RWPE1 (cell line): ENCODE data around the gene PRPF6.

ENCODE experiments used
- CTCF ChIA-PET: fragments of 350-600 bp; sonication (Branson Sonifier 250); formaldehyde crosslinking; extraction: SDS; loops from one replicate; lab custom pipeline; 2021; lab: Yijun Ruan, JAX
- POLR2A ChIA-PET: fragments of 400-600 bp; formaldehyde crosslinking; extraction: SDS; loops from one replicate; lab custom pipeline; 2020; ENCODE audit warnings: antibody characterized with exemption; ENCODE audit not compliant: low non-redundant PET; lab: Yijun Ruan, JAX
- DNase-seq: peaks from one replicate; pipeline ENCODE4 v3.0.0; 2012; ENCODE audit warnings: low spot score
- H3K27ac ChIP-seq: fragments of 450-650 bp; 2 replicates; pipeline ENCODE4 v1.5.1; 2017
- CTCF ChIP-seq: fragments of 450-650 bp; conservative IDR thresholded peaks from 2 replicates; pipeline ENCODE4 v1.5.1; 2017; ENCODE audit warnings: low read depth, mild to moderate bottlenecking

PRPF6 gene

GRCh38 chr20:63955827-63956663, 24.9 kb upstream of the PRPF6 start, which contains the start of gene UCKL1:
TSS of gene UCKL1 (minus strand) at chr20:63956416. CDS start at chr20:63956372, 44 bp downstream.
- ChIA-PET CTCF (interaction anchor here (0.7 to 3.7 kb wide), 2 partner anchors 17 to 267 kb away, joined by 3 to 18 read pairs; no protein-coding TSS in a partner anchor), POLR2A (interaction anchor here (0.6 to 1.2 kb wide), 5 partner anchors 12 to 248 kb away, joined by 3 to 4 read pairs (median 3); partner anchors contain the start of genes ARFRP1, PRPF6 and ZGPAT)
- DNase-seq: peak; percentile 91
- peak; percentile 51 for TF ChIP-seq CTCF
- H3K27ac ChIP-seq: peak within 1 kb of the TSS; percentile 99

- no peak for TF ChIP-seq CTCF
- H3K27ac ChIP-seq: peak overlapping the region; percentile 99
- POLR2A ChIA-PET: interaction anchor here (0.6 to 1.2 kb wide), 5 partner anchors 12 to 249 kb away, joined by 3 to 4 read pairs (median 3); partner anchors contain the start of genes ARFRP1, PRPF6 and ZGPAT
- no peak for DNase-seq
- CTCF ChIA-PET: interaction anchor here (0.7 to 3.7 kb wide), 3 partner anchors 15 to 268 kb away, joined by 3 to 18 read pairs (median 4); no protein-coding TSS in a partner anchor
These were observed 24.3 kb upstream of the PRPF6 start for GRCh38 chr20:63956664-63957003.

- ChIA-PET POLR2A (interaction anchor here (1.2 kb wide), 1 partner anchor 11 kb away, joined by 3 read pairs; no protein-coding TSS in a partner anchor), CTCF (interaction anchor here (1.0 to 3.7 kb wide), 2 partner anchors 15 to 16 kb away, joined by 4 to 18 read pairs; no protein-coding TSS in a partner anchor)
- DNase-seq: peak; percentile 91
- TF ChIP-seq CTCF: no peak
- peak overlapping the region; percentile 99 for H3K27ac ChIP-seq
These were observed 23.8 kb upstream of the PRPF6 start for GRCh38 chr20:63957004-63957689.

- H3K27ac ChIP-seq: peak overlapping the region; percentile 99
- POLR2A ChIA-PET: no interaction called here
- CTCF ChIA-PET: interaction anchor here (1.0 to 3.7 kb wide), 2 partner anchors 14 to 16 kb away, joined by 4 to 18 read pairs; no protein-coding TSS in a partner anchor
- peak; percentile 90 for DNase-seq
- TF ChIP-seq CTCF: no peak
These were observed 23.1 kb upstream of the PRPF6 start for GRCh38 chr20:63957690-63958441.

GRCh38 chr20:63958471-63958870, 22.5 kb upstream of the PRPF6 start:
- TF ChIP-seq CTCF: no peak
- POLR2A ChIA-PET: no interaction called here
- DNase-seq: no peak
- H3K27ac ChIP-seq: peak overlapping the region; percentile 99
- CTCF ChIA-PET: interaction anchor here (0.7 to 1.2 kb wide), 3 partner anchors 19 to 1151 kb away, joined by 4 read pairs; partner anchors contain the start of genes PRPF6 and SAMD10
